ENCODE results near the gene SPCS2.
"Not testable (repeated sequence)": the region's sequence is repeated elsewhere in the genome, so short reads cannot be mapped to it uniquely, and the experiment has no call there.

The SPCS2 gene

GRCh38 chr11:75004215-75004614 lies 55.1 kb downstream of the SPCS2 start:
- no peak for DNase-seq

GRCh38 chr11:75011357-75011756 lies 62.3 kb downstream of the SPCS2 start:
- no peak for DNase-seq

- DNase-seq, result no peak
Observed at GRCh38 chr11:75011872-75012271, 62.8 kb downstream of the SPCS2 start.

GRCh38 chr11:75013051-75013450 lies 64.0 kb downstream of the SPCS2 start:
- no peak for DNase-seq

- no peak for DNase-seq
Observed at GRCh38 chr11:75014129-75014528, 65.1 kb downstream of the SPCS2 start.

- not testable (repeated sequence) for DNase-seq
Observed at GRCh38 chr11:75019200-75019599, 70.1 kb downstream of the SPCS2 start.

- DNase-seq, result not testable (repeated sequence)
Observed at GRCh38 chr11:75020328-75020727, 71.3 kb downstream of the SPCS2 start.

- no peak for DNase-seq
Observed at GRCh38 chr11:75022296-75022695, 73.2 kb downstream of the SPCS2 start.

- peak; percentile 32 to 58 for DNase-seq
Observed at GRCh38 chr11:75022759-75023396, 73.8 kb downstream of the SPCS2 start.

- DNase-seq, result no peak
Observed at GRCh38 chr11:75023446-75024067, 74.5 kb downstream of the SPCS2 start.

GRCh38 chr11:75024068-75024449 lies 75.0 kb downstream of the SPCS2 start:
- DNase-seq, result no peak

- no peak for DNase-seq
Observed at GRCh38 chr11:75024764-75025211, 75.7 kb downstream of the SPCS2 start.

- no peak for DNase-seq
Observed at GRCh38 chr11:75025561-75025960, 76.5 kb downstream of the SPCS2 start.

GRCh38 chr11:75028321-75028720 lies 79.3 kb downstream of the SPCS2 start:
- peak; percentile 31 to 85 for DNase-seq
